Natural killer cell (primary cell): ENCODE measurements around the gene EGFLAM. TPM values are rescaled to one million over a fixed set of nuclear protein-coding genes. Genes with fewer than 3 reads are reported as not detected.

Experiments used
- ATAC-seq, 3 donors: fragments of 150-1000 bp in 2 of 3; fragments of 200-7000 bp in 1 of 3; cut with Tn5 transposase; 1 replicate in 1 of 3; 2 replicates in 2 of 3; pipeline ENCODE4 v1.10.0; 2021; ENCODE audit warnings: mild to moderate bottlenecking in 2 of 3, moderate library complexity in 2 of 3
- DNase-seq, 2 donors: peaks; one replicate each; pipeline versions ENCODE4 v3.0.0 to v3.0.0-alpha.2; 2013 to 2021; ENCODE audit warnings: mixed read lengths in 1 of 2
- H3K27ac ChIP-seq: one replicate; pipeline ENCODE4 v1.5.1; 2013; ENCODE audit warnings: mild to moderate bottlenecking, low read length
- H3K27me3 ChIP-seq: one replicate; pipeline ENCODE4 v1.6.1; 2013; ENCODE audit warnings: low read length; ENCODE audit not compliant: control insufficient read depth, insufficient read depth
- H3K36me3 ChIP-seq: one replicate; pipeline ENCODE4 v1.6.1; 2013; ENCODE audit warnings: low read length; ENCODE audit not compliant: control insufficient read depth, insufficient read depth
- H3K4me1 ChIP-seq: one replicate; pipeline ENCODE4 v1.6.1; 2013; ENCODE audit warnings: low read length; ENCODE audit not compliant: control insufficient read depth, insufficient read depth
- H3K4me3 ChIP-seq: one replicate; pipeline ENCODE4 v1.5.1; 2013; ENCODE audit warnings: low read length
- H3K9me3 ChIP-seq: one replicate; pipeline ENCODE4 v1.6.1; 2013; ENCODE audit warnings: low read length; ENCODE audit not compliant: control insufficient read depth, insufficient read depth
- H3K27ac Mint-ChIP-seq, 2 donors: one replicate each; pipeline ENCODE4 v1.8.0; 2022; ENCODE audit warnings: mild to moderate bottlenecking in 2 of 2, mixed read lengths in 2 of 2, moderate library complexity in 1 of 2
- H3K27me3 Mint-ChIP-seq, 2 donors: one replicate each; pipeline ENCODE4 v1.8.0; 2022; ENCODE audit warnings: low read depth in 2 of 2, mixed read lengths in 2 of 2
- H3K36me3 Mint-ChIP-seq: one replicate; pipeline ENCODE4 v1.8.0; 2022; ENCODE audit warnings: mixed read lengths
- H3K4me1 Mint-ChIP-seq, 2 donors: one replicate each; pipeline ENCODE4 v1.8.0; 2022; ENCODE audit warnings: mixed read lengths in 2 of 2
- H3K4me3 Mint-ChIP-seq: one replicate; pipeline ENCODE4 v1.8.0; 2022; ENCODE audit warnings: mild to moderate bottlenecking, moderate library complexity, mixed read lengths
- H3K9me3 Mint-ChIP-seq, 2 donors: one replicate each; pipeline ENCODE4 v1.8.0; 2022; ENCODE audit warnings: mixed read lengths in 2 of 2
- CTCF ChIP-seq: fragments of 200-600 bp; IDR thresholded peaks from one replicate; pipeline ENCODE4 v1.8.0; 2022; ENCODE audit warnings: antibody characterized with exemption
- WGBS: methylation state at CpG from one replicate; pipeline ENCODE4 v1.1.7; 2013; ENCODE audit warnings: missing lambda C conversion rate; ENCODE audit not compliant: insufficient coverage; 5-methylcytosine and 5-hydroxymethylcytosine counted together
- intact Hi-C: fragments of 100-400 bp; cut with micrococcal nuclease; formaldehyde crosslinking; loops from one replicate; pipeline ENCODE4 v1.14.2; 2022
- total RNA-seq, 4 donors: library from RNA; stranded (reverse); fragments of 120-200 nt in 1 of 4; gene quantifications; one replicate each; pipeline versions ENCODE4 v1.2.3 to v1.2.4, GENCODE V29; 2013 to 2022

The EGFLAM gene
- total RNA-seq, 3 donors from 2014 or later (not counting 1 experiment from before 2014, with no cell fraction given): not detected

- H3K9me3 Mint-ChIP-seq: no peaks in the 10 kb centered on the region
- H3K4me3 Mint-ChIP-seq: no peak overlapping the region
- Histone ChIP-seq H3K36me3 (no peaks in the 10 kb centered on the region), H3K4me1 (no peaks in the 10 kb centered on the region), H3K9me3 (no peaks in the 10 kb centered on the region), H3K4me3 (no peak overlapping the region), H3K27ac (no peak overlapping the region), H3K27me3 (peaks cover 7% of the 10 kb centered on the region)
- intact Hi-C loops: no loop called here
- H3K27ac Mint-ChIP-seq: no peak overlapping the region
- ATAC-seq (no peak), DNase-seq (no peak)
- no peak for TF ChIP-seq CTCF
- H3K27me3 Mint-ChIP-seq: peaks cover 9 to 37% of the 10 kb centered on the region in 2 donors
- no peaks in the 10 kb centered on the region for H3K36me3 Mint-ChIP-seq
- no peaks in the 10 kb centered on the region for H3K4me1 Mint-ChIP-seq
- WGBS: 83% methylated on average over 3 of the region's 3 CpGs
Measured at GRCh38 chr5:38506302-38506701, 247.9 kb downstream of the EGFLAM start.

GRCh38 chr5:38509185-38509584 lies 250.8 kb downstream of the EGFLAM start:
- Histone ChIP-seq H3K27ac (no peak overlapping the region), H3K4me3 (no peak overlapping the region), H3K9me3 (no peaks in the 10 kb centered on the region), H3K27me3 (peaks cover 10% of the 10 kb centered on the region), H3K36me3 (no peaks in the 10 kb centered on the region), H3K4me1 (no peaks in the 10 kb centered on the region)
- intact Hi-C loops: no loop called here
- no peaks in the 10 kb centered on the region for H3K9me3 Mint-ChIP-seq
- peaks cover 15 to 56% of the 10 kb centered on the region in 2 donors for H3K27me3 Mint-ChIP-seq
- WGBS: 78% methylated on average over 5 of the region's 5 CpGs
- H3K4me1 Mint-ChIP-seq: no peaks in the 10 kb centered on the region
- DNase-seq (no peak), ATAC-seq (no peak)
- H3K36me3 Mint-ChIP-seq: no peaks in the 10 kb centered on the region
- no peak overlapping the region for H3K4me3 Mint-ChIP-seq
- no peak overlapping the region for H3K27ac Mint-ChIP-seq
- no peak for TF ChIP-seq CTCF
